Breast epithelium (tissue), 4 donors: ENCODE results near the gene BCAN. TPM values are rescaled to one million over a fixed set of nuclear protein-coding genes. Genes with fewer than 3 reads are reported as not detected.

Experiments
- DNase-seq, 2 donors: peaks; one replicate each; pipeline ENCODE4 v3.0.0-alpha.2; 2019; ENCODE audit warnings: low spot score in 2 of 2
- H3K27ac ChIP-seq, 2 donors: fragments of 200-600 bp; sonication (generic) in 1 of 2; one replicate each; pipeline ENCODE4 v1.5.1; 2016 to 2019; ENCODE audit warnings: mild to moderate bottlenecking in 1 of 2
- H3K27me3 ChIP-seq, 2 donors: fragments of 200-600 bp; sonication (generic) in 1 of 2; one replicate each; pipeline versions ENCODE4 v1.5.1 to v1.6.0; 2017 to 2019; ENCODE audit warnings: control low read depth in 1 of 2, mild to moderate bottlenecking in 1 of 2
- H3K36me3 ChIP-seq: fragments of 200-600 bp; one replicate; pipeline ENCODE4 v1.5.1; 2019
- H3K4me1 ChIP-seq, 2 donors: fragments of 200-600 bp; sonication (generic); one replicate each; pipeline ENCODE4 v1.5.1; 2016 to 2019; ENCODE audit warnings: control low read depth in 1 of 2
- H3K4me3 ChIP-seq, 3 donors: fragments of 200-600 bp; sonication (generic); 1 replicate in 2 of 3; 2 replicates in 1 of 3; pipeline ENCODE4 v1.5.1; 2016 to 2019; ENCODE audit warnings: mild to moderate bottlenecking in 3 of 3, moderate library complexity in 2 of 3
- H3K9me3 ChIP-seq, 2 donors: fragments of 200-600 bp; sonication (generic) in 1 of 2; one replicate each; pipeline ENCODE4 v1.5.1; 2016 to 2019; ENCODE audit warnings: control low read depth in 1 of 2
- CTCF ChIP-seq, 3 donors: fragments of 450-650 bp; IDR thresholded peaks; one replicate each; pipeline ENCODE4 v1.5.1; 2016 to 2017; ENCODE audit warnings: antibody characterized with exemption in 3 of 3, mild to moderate bottlenecking in 3 of 3, moderate library complexity in 3 of 3
- POLR2A ChIP-seq: fragments of 450-650 bp; IDR thresholded peaks from one replicate; pipeline ENCODE4 v1.6.1; 2016; ENCODE audit warnings: antibody characterized with exemption, mild to moderate bottlenecking, moderate library complexity
- POLR2AphosphoS5 ChIP-seq, 3 donors: sonication (generic); formaldehyde crosslinking; IDR thresholded peaks; one replicate each; pipeline ENCODE4 v1.6.1; 2017; ENCODE audit warnings: antibody characterized with exemption in 3 of 3
- intact Hi-C: fragments of 100-400 bp; cut with DNase I; formaldehyde crosslinking; loops from one replicate; pipeline ENCODE4 v1.15.1; 2023; ENCODE audit warnings: low total_unique reads
- total RNA-seq, 3 donors: library from RNA; depleted of rRNA; stranded (reverse); fragments of >200 nt; gene quantifications; one replicate each; pipeline ENCODE4 v1.1.0, GENCODE V29; 2016

The BCAN gene
- total RNA-seq, 3 donors from 2014 or later = 0.44 TPM; not detected in 2

GRCh38 chr1:156646738-156647211 is 4.9 kb downstream of the BCAN start:
- DNase-seq = no peak
- no peaks in the 10 kb centered on the region for H3K36me3 ChIP-seq
- H3K4me1 ChIP-seq = peaks cover 0 to 3% of the 10 kb centered on the region in 2 donors
- intact Hi-C loops = no loop called here
- H3K27ac ChIP-seq = no peak overlapping the region
- no peaks in the 10 kb centered on the region for H3K9me3 ChIP-seq
- H3K4me3 ChIP-seq = no peak overlapping the region
- TF ChIP-seq POLR2A (no peak), POLR2AphosphoS5 (IDR thresholded peaks at IDR 0.05) (no peak), CTCF (IDR thresholded peaks at IDR 0.05) (no peak)
- peaks cover 0 to 4% of the 10 kb centered on the region in 2 donors for H3K27me3 ChIP-seq

- Histone ChIP-seq H3K27ac (no peak overlapping the region), H3K36me3 (no peaks in the 10 kb centered on the region), H3K4me3 (no peak overlapping the region), H3K27me3 (peaks cover 0 to 2% of the 10 kb centered on the region in 2 donors), H3K4me1 (no peaks in the 10 kb centered on the region), H3K9me3 (no peaks in the 10 kb centered on the region)
- DNase-seq = no peak
- intact Hi-C loops = no loop called here
- no peak for TF ChIP-seq POLR2A
- TF ChIP-seq CTCF (IDR thresholded peaks at IDR 0.05) = no peak
- TF ChIP-seq POLR2AphosphoS5 (IDR thresholded peaks at IDR 0.05) = no peak
Measured at GRCh38 chr1:156647351-156647750, 5.4 kb downstream of the BCAN start.

- TF ChIP-seq POLR2AphosphoS5 (IDR thresholded peaks at IDR 0.05) (no peak), CTCF (IDR thresholded peaks at IDR 0.05) (no peak), POLR2A (no peak)
- no peak overlapping the region for H3K4me3 ChIP-seq
- no peaks in the 10 kb centered on the region for H3K9me3 ChIP-seq
- no peaks in the 10 kb centered on the region for H3K27me3 ChIP-seq
- no peak for DNase-seq
- intact Hi-C loops = no loop called here
- no peaks in the 10 kb centered on the region for H3K36me3 ChIP-seq
- H3K4me1 ChIP-seq = no peaks in the 10 kb centered on the region
- H3K27ac ChIP-seq = no peak overlapping the region
Measured at GRCh38 chr1:156648496-156648895, 6.6 kb downstream of the BCAN start.

- Histone ChIP-seq H3K36me3 (no peaks in the 10 kb centered on the region), H3K27me3 (no peaks in the 10 kb centered on the region), H3K9me3 (no peaks in the 10 kb centered on the region), H3K27ac (no peak overlapping the region), H3K4me1 (no peaks in the 10 kb centered on the region), H3K4me3 (no peak overlapping the region)
- intact Hi-C loops = no loop called here
- TF ChIP-seq POLR2AphosphoS5 (IDR thresholded peaks at IDR 0.05) (no peak), CTCF (IDR thresholded peaks at IDR 0.05) (no peak), POLR2A (no peak)
- DNase-seq = no peak
Measured at GRCh38 chr1:156648951-156649350, 7.0 kb downstream of the BCAN start.

GRCh38 chr1:156652131-156652991 is 10.4 kb downstream of the BCAN start:
- Histone ChIP-seq H3K9me3 (no peaks in the 10 kb centered on the region), H3K27ac (no peak overlapping the region), H3K4me3 (no peak overlapping the region), H3K36me3 (no peaks in the 10 kb centered on the region), H3K27me3 (no peaks in the 10 kb centered on the region), H3K4me1 (peaks cover 0 to 9% of the 10 kb centered on the region in 2 donors)
- no peak for DNase-seq
- intact Hi-C loops = loop anchor here (5.0 to 10.0 kb wide), 2 partner anchors 68 to 1865 kb away; no protein-coding TSS in a partner anchor
- TF ChIP-seq CTCF (IDR thresholded peaks at IDR 0.05) (no peak), POLR2A (no peak), POLR2AphosphoS5 (IDR thresholded peaks at IDR 0.05) (no peak)
